Neural progenitor cell (in vitro differentiated cells): ENCODE data around the gene RET. TPM values are rescaled to one million over a fixed set of nuclear protein-coding genes. Genes with fewer than 3 reads are reported as not detected.

ENCODE experiments used
- DNase-seq: peaks from one replicate; pipeline ENCODE4 v3.0.0-alpha.2; 2016; ENCODE audit warnings: low spot score
- H2AFZ ChIP-seq: fragments of 200-600 bp; sonication (generic); replicated peaks from 2 replicates; pipeline ENCODE4 v1.6.1; 2016; ENCODE audit warnings: antibody characterized with exemption
- H3F3A ChIP-seq: fragments of 200-600 bp; sonication (generic); 2 replicates; pipeline ENCODE4 v1.6.1; 2016; ENCODE audit warnings: antibody characterized with exemption, low read depth
- H3K27ac ChIP-seq: fragments of 200-600 bp; sonication (generic); 2 replicates; pipeline ENCODE4 v1.5.1; 2016; ENCODE audit warnings: mild to moderate bottlenecking
- H3K27me3 ChIP-seq: fragments of 200-600 bp; sonication (generic); 2 replicates; pipeline ENCODE4 v1.6.1; 2016; ENCODE audit warnings: mild to moderate bottlenecking, moderate library complexity
- H3K36me3 ChIP-seq: fragments of 200-600 bp; sonication (generic); 2 replicates; pipeline ENCODE4 v1.5.1; 2016
- H3K4me1 ChIP-seq: fragments of 200-600 bp; sonication (generic); 2 replicates; pipeline ENCODE4 v1.6.1; 2016; ENCODE audit warnings: mixed run types
- H3K4me2 ChIP-seq: fragments of 200-600 bp; sonication (generic); 2 replicates; pipeline ENCODE4 v1.6.1; 2016
- H3K4me3 ChIP-seq: fragments of 200-600 bp; sonication (generic); 2 replicates; pipeline ENCODE4 v1.5.1; 2016
- H3K79me2 ChIP-seq: fragments of 200-600 bp; sonication (generic); 2 replicates; pipeline ENCODE4 v1.6.1; 2016; ENCODE audit warnings: low read depth
- H3K9ac ChIP-seq: fragments of 200-600 bp; sonication (generic); 2 replicates; pipeline ENCODE4 v1.6.1; 2016
- H3K9me3 ChIP-seq: fragments of 200-600 bp; sonication (generic); 2 replicates; pipeline ENCODE4 v1.5.1; 2016; ENCODE audit warnings: low read depth
- H4K20me1 ChIP-seq: fragments of 200-600 bp; sonication (generic); 2 replicates; pipeline ENCODE4 v1.6.1; 2016; ENCODE audit warnings: low read depth
- H3K27ac Mint-ChIP-seq: 3 replicates; pipeline ENCODE4 v1.8.0; 2021; ENCODE audit warnings: mixed read lengths
- H3K27me3 Mint-ChIP-seq: 2 replicates; pipeline ENCODE4 v1.8.0; 2022; ENCODE audit warnings: low read depth, mild to moderate bottlenecking, inconsistent platforms, moderate library complexity, mixed read lengths; ENCODE audit not compliant: insufficient read depth
- H3K36me3 Mint-ChIP-seq: 3 replicates; pipeline ENCODE4 v1.8.0; 2021; ENCODE audit warnings: mixed read lengths
- H3K4me1 Mint-ChIP-seq: 3 replicates; pipeline ENCODE4 v1.8.0; 2021; ENCODE audit warnings: mixed read lengths
- H3K4me3 Mint-ChIP-seq: 3 replicates; pipeline ENCODE4 v1.8.0; 2021; ENCODE audit warnings: mild to moderate bottlenecking, moderate library complexity, mixed read lengths
- H3K9me3 Mint-ChIP-seq: 3 replicates; pipeline ENCODE4 v1.8.0; 2020; ENCODE audit warnings: mixed read lengths
- CTCF ChIP-seq: fragments of 200-600 bp; sonication (generic); IDR thresholded peaks from 2 replicates; pipeline ENCODE4 v1.5.1; 2017; ENCODE audit warnings: antibody characterized with exemption, mild to moderate bottlenecking
- EZH2 ChIP-seq: fragments of 200-600 bp; sonication (generic); IDR thresholded peaks from 2 replicates; pipeline ENCODE4 v1.6.1; 2017; ENCODE audit warnings: antibody characterized with exemption, mild to moderate bottlenecking, moderate library complexity
- EZH2phosphoT487 ChIP-seq: fragments of 200-600 bp; sonication (generic); IDR thresholded peaks from 2 replicates; pipeline ENCODE4 v1.6.1; 2017; ENCODE audit warnings: antibody characterized with exemption
- total RNA-seq: library from RNA; depleted of rRNA; stranded (reverse); fragments of >200 nt; gene quantifications from 2 replicates; pipeline ENCODE4 v1.2.3, GENCODE V29; 2015; ENCODE audit warnings: low replicate concordance

The RET gene
- total RNA-seq, 1 donor from 2014 or later = 1.4 TPM

GRCh38 chr10:43084812-43085211 lies 7.9 kb downstream of the RET start:
- no peak overlapping the region for H3K27ac Mint-ChIP-seq
- Histone ChIP-seq H3K36me3 (no peaks in the 10 kb centered on the region), H3K9ac (no peak overlapping the region), H3K27ac (no peak overlapping the region), H4K20me1 (no peaks in the 10 kb centered on the region), H3K4me3 (no peak overlapping the region), H3K9me3 (no peaks in the 10 kb centered on the region), H3K27me3 (peaks cover under 1% of the 10 kb centered on the region), H3K79me2 (no peaks in the 10 kb centered on the region), H3K4me1 (no peaks in the 10 kb centered on the region), H3F3A (no peaks in the 10 kb centered on the region), H3K4me2 (no peak overlapping the region), H2AFZ (no peak overlapping the region)
- no peaks in the 10 kb centered on the region for H3K4me1 Mint-ChIP-seq
- no peak overlapping the region for H3K4me3 Mint-ChIP-seq
- H3K9me3 Mint-ChIP-seq = no peaks in the 10 kb centered on the region
- no peak for DNase-seq
- peaks cover 15% of the 10 kb centered on the region for H3K27me3 Mint-ChIP-seq
- H3K36me3 Mint-ChIP-seq = no peaks in the 10 kb centered on the region
- TF ChIP-seq EZH2phosphoT487 (no peak), EZH2 (no peak), CTCF (no peak)

GRCh38 chr10:43086321-43086942 lies 9.6 kb downstream of the RET start:
- Mint-ChIP-seq H3K4me1 (no peaks in the 10 kb centered on the region), H3K4me3 (no peak overlapping the region)
- H3K79me2 ChIP-seq = no peaks in the 10 kb centered on the region

GRCh38 chr10:43089519-43089918 lies 12.7 kb downstream of the RET start:
- Histone ChIP-seq H3K27me3 (no peaks in the 10 kb centered on the region), H4K20me1 (no peaks in the 10 kb centered on the region), H3K4me1 (no peaks in the 10 kb centered on the region), H3K4me3 (no peak overlapping the region), H3K9me3 (no peaks in the 10 kb centered on the region), H3K4me2 (no peak overlapping the region), H3K36me3 (no peaks in the 10 kb centered on the region), H2AFZ (no peak overlapping the region), H3K9ac (no peak overlapping the region), H3K27ac (no peak overlapping the region), H3K79me2 (no peaks in the 10 kb centered on the region), H3F3A (no peaks in the 10 kb centered on the region)
- H3K9me3 Mint-ChIP-seq = no peaks in the 10 kb centered on the region
- H3K4me1 Mint-ChIP-seq = no peaks in the 10 kb centered on the region
- no peak for DNase-seq
- no peak overlapping the region for H3K4me3 Mint-ChIP-seq
- no peaks in the 10 kb centered on the region for H3K36me3 Mint-ChIP-seq
- peaks cover 7% of the 10 kb centered on the region for H3K27me3 Mint-ChIP-seq
- no peak overlapping the region for H3K27ac Mint-ChIP-seq
- TF ChIP-seq EZH2 (no peak), EZH2phosphoT487 (no peak), CTCF (no peak)

More at GRCh38 chr10:43086321-43086942, 9.6 kb downstream of the RET start:
- Histone ChIP-seq H3K9ac (no peak overlapping the region), H4K20me1 (no peaks in the 10 kb centered on the region), H2AFZ (no peak overlapping the region), H3K27me3 (no peaks in the 10 kb centered on the region), H3K27ac (no peak overlapping the region), H3F3A (no peaks in the 10 kb centered on the region), H3K36me3 (no peaks in the 10 kb centered on the region), H3K4me3 (no peak overlapping the region), H3K4me1 (no peaks in the 10 kb centered on the region), H3K4me2 (no peak overlapping the region), H3K9me3 (no peaks in the 10 kb centered on the region)
- no peaks in the 10 kb centered on the region for H3K9me3 Mint-ChIP-seq
- DNase-seq = no peak
- H3K27me3 Mint-ChIP-seq = peaks cover 7% of the 10 kb centered on the region
- H3K27ac Mint-ChIP-seq = no peak overlapping the region
- TF ChIP-seq EZH2phosphoT487 (no peak), CTCF (no peak), EZH2 (no peak)
- no peaks in the 10 kb centered on the region for H3K36me3 Mint-ChIP-seq
